ENCODE results near the gene S100A3. TPM values are rescaled to one million over a fixed set of nuclear protein-coding genes. Genes with fewer than 3 reads are reported as not detected.
"Not testable (repeated sequence)": the region's sequence is repeated elsewhere in the genome, so short reads cannot be mapped to it uniquely, and the experiment has no call there.

S100A3 gene
- total RNA-seq, 1 donor from 2014 or later, result not detected

DNA sequence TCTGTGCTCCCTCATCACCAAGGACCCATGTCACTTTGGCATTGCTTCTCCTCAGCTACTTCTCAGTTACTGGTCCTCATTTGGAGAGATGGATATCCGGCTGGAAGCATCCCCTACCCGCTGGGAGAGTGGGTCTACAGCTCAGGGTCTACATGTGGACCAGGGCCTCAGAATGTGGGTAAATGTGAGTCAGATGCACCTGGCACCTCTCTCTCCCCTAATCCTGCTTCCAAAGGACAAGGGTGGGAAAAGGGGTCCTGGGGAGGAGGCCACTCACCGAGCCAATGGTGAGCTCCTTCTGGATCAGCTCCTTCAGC lies 14.2 kb downstream of the S100A3 start:
- no peak for DNase-seq

DNA sequence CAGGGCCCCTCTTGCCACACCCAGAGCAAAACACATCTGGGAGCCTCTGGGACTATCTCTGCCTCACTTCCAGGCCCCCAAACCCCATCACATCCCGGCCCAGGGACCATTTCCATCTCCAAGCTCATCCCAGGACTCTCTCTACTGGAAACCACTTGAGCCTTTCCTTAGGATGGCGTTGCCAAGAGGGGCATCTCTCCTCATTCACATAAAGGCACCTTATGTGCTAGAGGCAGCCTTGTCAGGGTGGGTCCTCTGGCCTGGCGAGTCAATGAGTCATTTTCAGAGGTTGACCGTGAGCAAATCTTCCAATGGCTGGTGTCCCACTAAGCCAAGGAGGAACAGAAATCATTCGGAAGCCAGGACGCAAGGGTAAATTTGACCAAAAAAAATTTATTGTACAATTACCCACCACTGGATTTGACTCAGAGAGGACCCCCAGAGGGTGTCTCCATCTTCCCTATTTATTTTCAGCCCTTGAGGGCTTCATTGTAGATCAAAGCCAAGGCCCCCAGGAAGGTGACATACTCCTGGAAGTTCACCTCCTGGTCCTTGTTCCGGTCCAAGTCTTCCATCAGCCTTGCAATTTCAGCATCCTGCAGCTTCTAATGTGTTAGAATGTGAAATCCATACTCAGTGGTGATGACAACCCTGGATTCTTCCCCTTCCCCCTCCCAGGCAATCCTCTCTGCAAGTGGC lies 14.7 kb downstream of the S100A3 start:
- DNase-seq, result no peak

DNA sequence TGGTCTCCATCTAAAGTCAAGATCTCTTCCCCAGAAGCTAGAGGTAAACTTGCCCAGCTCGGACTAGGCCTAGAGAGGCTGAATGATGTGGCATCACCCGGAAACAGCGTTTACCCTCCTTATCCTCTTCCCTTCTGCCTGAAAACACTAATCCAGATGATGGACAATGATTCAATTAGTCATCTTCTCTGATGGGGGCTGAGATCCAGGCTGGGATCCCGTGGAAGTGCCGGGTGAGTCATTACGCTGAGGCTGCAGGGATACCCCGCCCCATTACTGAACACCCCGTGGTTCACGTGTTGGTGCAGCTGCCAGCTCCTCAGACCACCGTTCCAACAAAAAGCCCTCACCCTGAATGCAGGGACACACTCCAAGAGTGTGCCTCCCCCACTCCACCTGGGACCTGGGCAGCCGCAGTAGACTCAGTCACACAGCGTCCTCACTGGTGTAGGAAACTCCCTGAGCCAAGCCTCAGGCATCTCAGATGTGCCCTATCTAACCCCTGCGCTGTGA lies 15.3 kb downstream of the S100A3 start:
- peak; percentile 31 for DNase-seq

DNA sequence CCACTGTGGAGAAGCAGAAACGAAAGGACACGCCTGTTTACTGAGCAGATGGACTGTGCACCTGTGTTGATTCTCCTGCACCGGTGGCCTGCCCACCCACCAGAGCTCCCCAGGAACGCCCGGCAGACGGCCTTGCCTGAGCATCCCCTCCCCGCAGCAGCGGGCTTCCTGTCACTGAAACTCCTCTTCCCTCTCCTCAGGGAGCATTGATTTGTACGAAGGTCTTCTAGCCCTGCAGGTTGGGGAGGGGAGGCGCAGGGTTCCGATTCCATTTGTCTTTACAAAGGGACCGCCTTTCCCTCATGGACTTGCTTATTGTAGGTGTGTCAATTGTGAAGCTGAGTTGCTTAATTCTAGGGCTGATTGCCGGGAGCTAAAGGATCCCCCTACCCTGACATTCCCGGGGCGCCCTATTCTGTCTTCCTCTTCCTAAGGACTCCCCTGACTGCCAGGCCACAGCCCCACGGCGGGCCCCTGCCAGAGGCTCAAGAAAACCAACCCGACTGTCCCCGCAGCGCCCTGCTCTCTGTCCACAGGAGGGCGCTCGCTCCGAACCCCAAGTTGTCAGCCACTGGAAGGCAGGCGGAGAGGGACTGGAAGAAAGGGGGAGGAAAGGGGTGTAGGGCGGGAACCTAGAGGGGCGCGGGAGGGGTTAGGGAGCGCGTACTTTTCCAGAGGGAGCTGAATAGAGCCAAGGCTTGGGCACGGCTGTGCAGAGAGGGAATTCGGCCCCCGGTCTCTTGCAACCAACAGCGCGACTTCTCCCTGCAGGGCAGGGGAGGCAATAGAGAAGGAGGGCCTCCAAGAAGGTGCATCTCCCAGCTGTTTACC lies 16.1 kb downstream of the S100A3 start:
- peak; percentile 69 for DNase-seq

DNA sequence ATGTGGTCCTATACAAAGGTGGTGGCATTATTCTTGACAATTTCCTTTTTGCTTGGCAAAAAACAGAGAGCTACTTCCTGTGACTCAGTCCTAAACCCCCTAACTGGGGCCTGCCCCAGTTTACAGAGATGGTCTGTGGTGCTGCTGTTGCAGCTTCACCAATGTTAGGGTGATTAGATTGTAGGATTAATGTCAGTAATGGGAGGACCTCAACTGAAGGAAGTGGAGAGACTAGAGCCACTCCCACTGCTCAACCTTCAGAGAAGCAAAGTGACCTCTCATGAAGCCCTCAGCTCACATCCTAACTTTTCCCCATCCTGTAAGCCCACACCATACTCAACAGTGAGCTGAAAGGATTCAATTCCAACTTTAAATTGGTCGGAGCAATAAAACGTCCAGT lies 16.9 kb downstream of the S100A3 start:
- DNase-seq, result no peak

DNA sequence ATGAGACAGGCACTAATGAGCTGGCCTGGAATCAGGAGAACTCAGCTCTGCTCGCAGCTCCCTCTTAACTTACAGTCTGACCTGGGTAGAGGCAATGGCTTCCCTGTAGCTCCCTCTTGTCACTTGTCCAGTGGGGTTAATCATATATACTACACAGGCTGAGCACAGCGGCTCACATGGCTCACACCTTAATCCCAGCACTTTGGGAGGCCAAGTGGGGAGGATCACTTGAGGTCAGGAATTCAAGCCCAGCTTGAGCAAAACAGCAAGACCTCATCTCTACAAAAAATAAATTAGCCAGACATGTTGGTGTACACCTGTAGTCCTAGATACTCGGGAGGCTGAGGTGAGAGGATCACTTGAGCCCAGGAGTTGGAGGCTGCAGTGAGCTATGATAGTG lies 17.4 kb downstream of the S100A3 start:
- DNase-seq, result no peak

DNA sequence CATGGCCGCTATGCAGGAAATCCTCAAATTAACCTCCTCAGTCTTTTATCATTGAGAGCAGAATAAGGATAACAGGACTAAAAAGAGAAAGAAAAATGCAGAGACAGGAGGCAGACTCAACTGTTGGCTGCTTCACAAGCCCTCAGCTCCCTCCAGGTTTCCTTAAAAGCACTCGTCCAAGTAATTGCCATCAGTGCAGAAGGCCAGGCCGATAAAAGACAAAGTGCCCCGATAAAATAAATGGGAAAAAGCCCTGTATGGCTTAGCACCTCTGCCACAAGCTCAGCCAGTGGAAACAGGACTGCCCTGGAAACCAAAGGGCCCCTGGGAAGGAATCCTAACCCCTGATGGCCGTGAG lies 21.4 kb downstream of the S100A3 start:
- DNase-seq, result no peak

DNA sequence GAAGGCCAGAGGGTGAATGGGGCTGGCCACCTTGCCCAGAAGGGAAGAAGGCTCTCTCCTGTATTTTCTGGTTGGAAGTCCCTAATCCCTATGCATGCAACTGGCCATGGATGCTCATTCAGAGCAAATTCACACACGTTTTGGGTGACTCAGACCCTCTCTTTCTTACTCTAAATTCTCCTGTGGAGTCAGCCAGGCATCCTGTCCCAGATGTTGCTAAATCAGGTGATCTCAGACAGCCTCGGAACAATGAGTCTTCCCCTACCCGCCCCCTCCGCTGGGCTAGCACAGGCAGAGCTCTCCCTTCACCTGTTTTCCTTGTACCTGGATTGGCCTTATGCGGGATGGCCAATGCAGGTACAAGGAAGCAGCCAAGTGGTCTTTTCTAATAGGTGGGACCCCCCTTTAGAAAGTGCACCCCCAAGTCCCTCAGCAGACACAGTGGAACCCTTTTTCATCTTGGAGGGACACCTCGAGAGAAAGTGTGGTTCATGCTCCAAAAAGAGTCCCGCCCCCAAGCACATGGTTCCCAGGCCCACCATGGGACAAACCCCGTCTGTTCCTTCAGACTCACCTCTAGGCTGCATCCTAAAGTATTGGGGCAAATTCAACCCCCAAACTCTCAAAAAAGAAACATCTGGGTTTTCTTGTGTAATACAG lies 21.9 kb downstream of the S100A3 start:
- DNase-seq, result no peak

DNA sequence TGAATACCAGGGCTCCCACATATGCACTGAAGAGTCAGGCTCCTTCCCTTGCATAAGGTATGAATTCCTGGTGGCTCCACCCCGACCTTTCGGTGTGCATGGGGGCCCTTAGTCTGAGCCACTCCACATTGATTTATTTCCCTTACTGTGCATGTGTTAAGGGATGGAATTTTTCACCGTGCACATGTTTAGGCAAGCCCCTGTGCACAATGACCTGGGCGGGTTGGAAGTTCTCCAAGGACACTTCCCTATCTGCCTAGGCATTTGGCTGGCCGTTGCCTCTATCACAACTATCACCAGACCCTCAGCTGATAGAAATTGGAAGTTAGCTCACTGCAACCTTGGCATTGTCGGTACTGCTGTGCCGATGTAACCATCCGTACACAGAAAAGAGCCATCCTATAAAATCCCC lies 22.9 kb downstream of the S100A3 start:
- DNase-seq, result no peak

DNA sequence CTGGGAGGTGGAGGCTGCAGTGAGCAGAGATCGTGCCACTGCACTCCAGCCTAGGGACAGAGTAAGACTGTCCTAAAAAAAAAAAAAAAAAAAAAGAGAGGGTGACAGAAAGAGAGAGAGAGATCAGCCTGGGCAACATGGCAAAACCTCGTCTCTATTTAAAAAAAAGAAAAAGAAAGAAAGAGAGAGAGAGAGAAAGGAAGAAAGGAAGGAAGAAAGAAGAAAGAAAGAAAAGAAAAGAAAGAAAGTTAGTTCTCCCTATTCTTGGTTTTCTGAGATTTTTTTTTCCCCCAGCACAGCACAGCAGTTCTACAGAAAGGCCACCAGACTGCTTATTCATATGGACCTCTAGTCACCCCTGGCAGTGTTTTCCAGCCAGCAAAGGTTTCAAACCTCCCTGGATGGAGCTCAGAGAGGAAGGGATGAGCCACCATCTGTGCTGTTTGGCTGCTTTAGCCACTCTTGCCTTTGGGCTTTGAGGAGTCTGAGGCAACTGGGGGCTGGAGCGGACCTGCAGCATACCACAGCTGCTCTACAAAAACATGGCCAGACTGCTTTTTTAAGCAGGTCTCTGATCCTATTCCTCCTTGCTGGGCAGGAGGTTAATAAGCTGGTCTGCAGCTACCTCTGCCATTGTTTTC lies 23.9 kb downstream of the S100A3 start:
- DNase-seq, result no peak

DNA sequence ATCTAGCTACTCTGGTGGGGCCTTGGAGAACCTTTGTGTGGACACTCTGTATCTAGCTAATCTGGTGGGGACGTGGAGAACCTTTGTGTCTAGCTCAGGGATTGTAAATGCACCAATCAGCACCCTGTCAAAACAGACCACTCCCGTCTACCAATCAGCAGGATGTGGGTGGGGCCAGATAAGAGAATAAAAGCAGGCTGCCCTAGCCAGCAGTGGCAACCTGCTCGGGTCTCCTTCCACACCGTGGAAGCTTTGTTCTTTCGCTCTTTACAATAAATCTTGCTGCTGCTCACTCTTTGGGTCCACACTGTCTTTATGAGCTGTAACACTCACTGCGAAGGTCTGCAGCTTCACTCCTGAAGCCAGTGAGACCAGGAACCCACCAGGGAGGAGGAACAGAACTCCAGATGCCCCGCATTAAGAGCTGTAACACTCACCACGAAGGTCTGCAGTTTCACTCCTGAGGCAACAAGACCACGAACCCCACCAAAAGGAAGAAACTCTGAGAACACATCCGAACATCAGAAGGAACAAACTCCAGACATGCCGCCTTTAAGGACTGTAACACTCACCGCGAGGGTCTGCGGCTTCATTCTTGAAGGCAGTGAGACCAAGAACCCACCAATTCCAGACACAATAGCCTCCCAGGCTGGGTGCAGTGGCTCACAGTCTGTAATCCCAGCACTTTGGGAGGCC lies 26.6 kb downstream of the S100A3 start:
- not testable (repeated sequence) for DNase-seq

DNA sequence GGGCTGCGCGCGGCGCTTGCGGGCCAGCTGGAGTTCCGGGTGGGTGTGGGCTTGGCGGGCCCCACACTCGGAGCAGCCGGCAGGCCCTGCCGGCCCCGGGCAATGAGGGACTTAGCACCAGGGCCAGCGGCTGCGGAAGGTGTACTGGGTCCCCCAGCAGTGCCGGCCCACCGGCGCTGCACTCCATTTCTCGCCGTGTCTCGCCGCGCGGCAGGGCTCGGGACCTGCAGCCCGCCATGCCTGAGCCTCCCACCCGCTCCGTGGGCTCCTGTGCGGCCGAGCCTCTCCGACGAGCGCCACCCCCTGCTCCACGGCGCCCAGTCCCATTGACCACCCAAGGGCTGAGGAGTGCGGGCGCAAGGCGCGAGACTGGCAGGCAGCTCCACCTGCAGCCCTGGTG lies 27.2 kb downstream of the S100A3 start:
- not testable (repeated sequence) for DNase-seq

DNA sequence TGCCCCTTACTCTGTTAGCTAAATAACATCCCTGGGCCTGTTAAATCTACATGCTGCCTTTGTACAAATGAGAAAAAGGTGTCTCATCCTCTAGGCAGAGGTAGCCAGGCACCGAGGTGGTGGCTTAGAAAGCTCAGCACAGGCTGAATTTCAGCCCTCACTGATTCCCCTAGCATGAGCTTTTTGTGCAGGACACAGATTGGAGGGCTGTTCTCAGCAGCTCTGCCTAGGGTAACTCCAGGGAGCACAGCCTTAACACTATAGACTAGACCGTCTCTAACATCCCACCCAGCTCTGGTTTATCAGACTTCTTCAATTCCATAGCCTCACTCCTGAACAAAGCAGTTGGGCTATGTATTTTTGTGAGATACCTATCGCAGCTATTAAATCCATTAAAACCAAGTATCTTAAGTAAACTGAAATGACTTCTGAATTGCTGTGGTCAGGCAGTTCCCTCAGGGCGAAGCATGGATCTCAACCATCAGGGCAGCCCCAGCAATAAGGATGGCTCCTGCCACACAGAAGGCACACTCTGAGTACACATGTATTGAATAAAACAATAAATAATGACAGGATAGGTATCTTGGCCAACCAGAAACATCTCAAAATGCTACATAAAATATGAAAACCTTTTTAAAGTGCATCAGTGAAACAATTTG lies 28.1 kb downstream of the S100A3 start:
- DNase-seq, result no peak

DNA sequence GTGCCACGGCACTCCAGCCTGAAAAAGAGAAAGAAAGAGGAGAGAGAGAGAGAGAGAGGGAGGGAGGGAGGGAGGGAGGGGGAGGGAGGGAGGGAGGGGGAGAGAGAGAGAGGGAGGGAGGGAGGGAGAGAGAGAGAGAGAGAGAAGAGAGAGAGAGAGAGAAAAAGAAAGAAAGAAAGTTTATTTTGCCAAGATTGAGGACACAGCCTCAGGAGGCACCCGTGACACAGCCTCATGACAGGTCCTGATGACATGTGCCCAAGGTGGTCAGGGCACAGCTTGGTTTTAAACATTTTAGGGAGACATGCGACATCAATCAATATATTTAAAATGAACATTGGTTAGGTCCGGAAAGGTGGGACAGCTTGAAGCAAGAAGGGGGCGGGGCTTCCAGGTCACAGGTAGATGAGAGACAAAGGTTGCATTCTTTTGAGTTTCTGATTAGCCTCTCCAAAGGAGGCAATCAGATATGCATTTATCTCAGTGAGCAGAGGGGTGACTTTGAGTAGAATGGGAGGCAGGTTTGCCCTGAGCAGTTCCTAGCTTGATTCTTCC lies 28.8 kb downstream of the S100A3 start:
- DNase-seq, result not testable (repeated sequence)

DNA sequence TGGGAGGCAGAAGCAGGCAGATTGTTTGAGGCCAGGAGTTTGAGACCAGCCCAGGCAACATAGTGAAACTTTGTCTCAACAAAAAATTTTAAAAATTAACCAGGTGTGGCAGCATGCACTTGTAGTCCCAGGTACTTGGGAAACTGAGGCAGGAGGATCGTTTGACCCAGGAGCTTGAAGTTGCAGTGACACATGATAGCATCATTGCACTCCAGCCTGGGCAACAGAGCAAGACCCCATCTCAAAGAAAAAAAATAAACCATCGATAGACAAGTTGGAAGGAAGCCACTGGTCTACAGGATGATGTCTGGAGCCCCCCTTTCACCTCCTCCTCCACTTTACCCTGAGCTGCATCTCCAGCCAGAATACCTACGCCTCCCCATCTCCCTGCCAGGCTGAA lies 29.8 kb downstream of the S100A3 start:
- no peak for DNase-seq

DNA sequence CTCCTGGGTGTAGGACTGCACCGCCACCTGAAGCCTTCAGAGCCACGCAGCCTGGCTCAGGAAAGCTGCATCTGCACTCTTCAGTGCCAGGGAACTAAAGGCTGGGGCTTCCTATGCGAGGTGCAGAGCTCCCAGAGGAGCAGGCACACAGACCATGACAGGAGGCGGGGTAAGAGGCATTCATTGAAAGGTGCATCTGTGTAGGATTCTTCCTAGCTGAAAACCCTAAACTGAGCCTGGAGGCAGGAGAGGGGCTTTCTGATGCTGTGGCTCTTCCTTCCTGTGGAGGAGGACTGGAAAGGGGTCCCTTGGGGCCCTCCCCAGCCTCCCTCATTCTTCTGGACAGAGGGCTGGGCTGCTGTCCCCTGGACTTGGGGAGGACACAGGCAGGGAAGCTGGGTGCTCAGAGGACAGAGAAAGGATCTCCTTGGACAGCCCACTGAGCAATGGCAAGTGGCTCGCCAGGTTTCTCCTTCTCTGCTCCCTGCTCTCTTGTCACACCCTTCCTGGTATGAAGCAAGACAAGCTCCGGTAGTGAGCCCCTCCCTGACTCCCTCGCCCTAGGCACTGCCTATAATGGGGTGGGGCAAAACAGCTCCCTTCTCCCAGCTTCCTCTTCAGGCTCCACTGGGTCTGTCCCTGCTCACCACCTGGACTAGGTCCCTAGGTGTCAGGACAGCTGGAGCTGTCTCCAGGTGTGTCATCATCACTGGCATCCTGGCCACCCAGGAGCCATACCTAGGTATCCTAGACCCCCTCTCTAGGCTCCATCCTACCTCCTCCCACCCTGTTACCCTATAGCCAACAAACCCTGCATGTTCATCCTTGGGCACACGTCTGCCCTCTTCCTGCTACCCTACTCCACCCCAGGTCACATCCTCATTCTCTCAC lies 33.3 kb downstream of the S100A3 start:
- DNase-seq, result no peak

DNA sequence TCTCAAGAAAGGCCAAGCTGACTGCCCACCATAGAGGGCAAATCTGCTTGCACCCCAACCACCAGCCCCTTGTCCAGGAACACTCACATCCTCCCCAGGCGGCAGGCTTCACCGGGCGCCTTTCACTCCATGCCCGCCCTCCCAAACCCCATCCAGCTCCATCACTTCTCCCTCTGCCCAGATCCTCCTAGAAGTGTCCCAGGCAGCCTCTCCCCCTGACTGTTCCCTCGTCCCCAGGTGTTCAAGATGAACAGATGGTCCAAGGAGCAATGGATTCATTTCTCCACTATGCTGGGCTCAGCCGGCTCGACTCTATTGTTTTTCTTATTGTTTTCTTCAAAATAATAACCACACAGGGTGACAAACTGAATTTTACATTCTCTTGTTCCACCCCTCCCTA lies 35.4 kb downstream of the S100A3 start:
- DNase-seq, result no peak

DNA sequence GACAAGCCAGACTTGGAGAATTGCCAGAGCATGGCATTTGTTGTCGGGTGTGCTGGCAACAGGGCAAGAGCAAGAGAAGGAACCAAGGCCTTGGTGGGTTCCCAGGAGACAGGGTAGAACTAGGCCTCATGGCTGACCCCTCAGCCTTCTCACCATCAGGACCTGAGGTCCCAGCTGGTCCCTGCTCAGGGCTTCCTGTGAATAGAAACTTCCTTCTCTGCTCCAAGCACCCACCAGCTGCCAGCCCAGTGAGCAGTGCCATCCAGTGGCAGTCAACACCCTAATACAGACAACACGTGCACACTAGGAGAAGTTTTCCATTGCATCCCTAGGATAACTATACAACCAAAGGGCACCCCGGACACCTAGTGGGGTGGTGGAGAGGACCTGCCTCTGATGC lies 36.0 kb downstream of the S100A3 start:
- no peak for DNase-seq

DNA sequence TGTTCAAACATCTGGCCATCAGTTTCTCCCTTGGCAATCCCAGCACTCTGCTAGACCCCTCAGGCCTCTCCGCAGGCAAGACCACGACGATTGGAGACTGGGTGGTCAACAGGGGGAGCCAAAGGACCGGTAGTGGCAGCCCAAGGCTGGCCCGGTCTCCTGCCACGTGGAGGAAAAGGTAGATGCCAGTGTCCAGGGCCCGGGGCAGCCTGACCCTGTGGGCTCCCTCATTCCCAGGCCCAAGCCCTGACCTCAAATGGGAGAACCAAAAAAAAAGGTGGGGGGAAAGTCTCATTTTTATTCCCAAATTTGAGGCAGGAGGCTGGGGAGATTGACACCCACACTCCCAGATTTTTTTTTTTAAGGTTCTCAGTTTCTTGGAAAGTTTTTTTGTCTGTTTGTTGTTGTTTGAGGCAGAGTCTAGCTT lies 38.1 kb downstream of the S100A3 start:
- DNase-seq, result peak; percentile 49

DNA sequence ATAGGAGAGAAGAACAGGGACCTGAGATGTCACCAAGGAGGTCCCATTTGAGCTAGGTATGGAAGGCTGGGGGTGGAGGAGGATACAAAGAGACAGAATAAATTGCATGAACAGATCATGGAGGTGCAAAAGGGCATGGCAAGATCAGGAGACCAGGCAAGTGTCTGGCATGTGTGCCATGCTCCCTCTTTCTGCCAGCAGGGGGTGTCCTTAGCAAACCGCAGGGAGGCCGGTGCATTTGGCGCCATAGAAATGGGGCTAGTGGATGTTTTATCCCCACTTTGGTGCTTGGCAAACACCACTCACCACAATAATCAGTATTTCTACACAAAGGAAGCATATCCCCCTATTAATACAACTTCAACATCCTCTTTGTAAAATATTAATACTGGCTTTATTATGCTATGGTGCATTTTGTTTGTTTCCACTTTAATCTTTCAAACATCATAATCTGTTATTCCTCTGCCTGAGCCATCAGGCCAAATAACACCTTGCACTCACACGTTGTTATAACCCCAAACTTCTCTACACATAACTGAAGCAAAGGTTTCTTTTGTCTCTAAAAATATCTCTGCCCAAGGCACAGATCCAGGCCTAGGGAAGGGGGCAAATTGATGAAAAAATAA lies 39.2 kb downstream of the S100A3 start:
- no peak for DNase-seq
